Measurements from ENCODE around the gene BRD3OS. TPM values are rescaled to one million over a fixed set of nuclear protein-coding genes. Genes with fewer than 3 reads are reported as not detected.

The BRD3OS gene
- total RNA-seq, 1 donor from 2014 or later = 5.4 TPM

DNA sequence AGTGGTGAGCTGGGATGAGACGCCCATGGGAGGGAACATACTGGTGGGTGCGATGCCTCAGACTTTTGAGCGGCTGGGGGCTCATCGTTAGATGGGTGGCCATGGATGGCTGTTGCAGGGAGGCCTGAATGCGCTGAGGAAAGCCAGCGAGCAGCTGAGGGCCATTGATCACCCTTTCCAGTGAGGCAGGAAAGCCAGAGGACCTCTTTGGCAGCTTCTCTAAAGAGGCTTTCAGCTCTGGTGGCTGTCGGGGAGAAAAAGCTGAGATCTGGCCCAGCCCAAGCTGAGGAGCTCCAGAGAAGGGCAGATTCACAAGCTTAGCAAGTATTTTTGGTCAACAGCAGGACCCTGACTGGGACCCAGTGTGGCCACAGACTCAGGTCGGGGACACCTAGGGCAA lies 19.9 kb upstream of the BRD3OS start:
- DNase-seq = no peak

DNA sequence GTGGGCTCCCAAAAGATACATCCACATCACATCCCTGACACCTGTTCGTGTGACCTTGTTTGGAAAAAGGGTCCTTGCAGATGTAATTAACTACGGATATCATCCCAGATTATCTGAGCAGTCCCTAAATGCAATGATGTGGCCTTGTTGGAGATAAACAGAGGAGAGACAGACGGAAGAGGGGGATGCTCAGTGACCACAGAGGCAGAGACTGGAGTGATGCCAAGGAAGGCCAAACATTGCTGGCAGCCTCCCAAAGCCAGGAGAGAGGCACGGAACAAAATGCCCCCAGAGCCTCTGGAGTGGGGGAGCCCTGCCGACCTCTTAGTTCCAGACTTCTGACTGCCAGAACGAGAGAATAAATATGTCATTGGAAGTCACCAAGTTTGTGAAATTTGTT lies 18.1 kb upstream of the BRD3OS start:
- no peak for DNase-seq

DNA sequence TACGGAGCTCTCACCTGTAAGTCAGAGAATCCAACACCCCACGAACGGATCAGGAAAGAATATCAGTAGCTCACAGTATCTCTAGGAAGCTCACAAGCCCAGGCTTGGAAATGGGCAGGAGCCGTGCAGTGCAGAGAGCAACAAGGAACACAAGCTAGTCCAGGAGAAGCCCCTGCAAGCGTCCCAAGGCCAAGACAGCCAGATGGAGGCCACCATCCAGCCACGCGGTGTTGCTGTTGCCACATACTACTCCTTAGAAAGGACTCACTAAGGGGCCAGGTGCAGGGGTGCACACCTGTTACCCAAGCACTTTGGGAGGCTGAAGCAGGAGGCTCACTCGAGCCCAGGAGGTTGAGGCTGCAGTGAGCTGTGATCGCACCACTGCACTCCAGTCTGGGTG lies 17.7 kb upstream of the BRD3OS start:
- no peak for DNase-seq

DNA sequence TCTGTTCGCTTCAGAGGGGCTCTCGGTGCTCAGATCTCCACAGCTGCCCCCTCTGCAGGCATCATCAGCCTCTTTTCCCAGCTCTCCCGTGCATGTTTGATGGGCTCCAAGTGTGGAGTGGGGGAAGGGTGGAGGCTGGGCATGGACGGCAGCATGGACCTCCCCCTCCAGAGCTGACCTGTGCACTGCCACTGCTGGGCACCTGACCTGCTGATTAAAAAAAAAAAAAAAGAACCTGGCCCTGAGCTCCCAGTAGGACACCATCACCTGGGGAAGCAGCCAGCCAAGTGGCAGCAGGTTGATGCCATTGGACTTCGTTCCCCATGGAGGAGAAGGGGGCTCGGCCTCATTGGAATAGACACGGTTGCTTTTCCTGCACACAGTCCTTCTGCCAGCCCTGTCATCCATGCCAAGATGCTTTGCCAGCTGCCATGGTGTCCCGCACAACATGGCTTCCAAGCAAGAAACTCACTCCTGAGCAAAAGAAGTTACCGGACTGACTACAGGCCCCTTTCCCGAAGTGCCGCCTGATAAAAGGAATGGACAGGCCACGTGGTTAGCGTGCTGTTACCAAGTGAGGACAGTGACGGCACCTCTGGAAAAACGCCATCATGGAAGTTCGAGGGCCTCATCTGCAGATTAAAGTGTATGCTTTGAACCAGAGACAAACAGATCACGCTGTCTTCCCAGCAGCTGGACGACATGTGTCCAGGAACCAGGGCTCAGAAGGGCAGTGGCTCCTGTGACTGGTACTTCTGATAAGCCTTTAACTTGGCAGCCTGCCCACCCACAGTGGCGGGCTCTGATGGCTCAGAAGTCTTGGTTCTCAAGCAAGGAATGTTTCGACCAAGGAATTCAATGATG lies 14.7 kb upstream of the BRD3OS start:
- DNase-seq = peak; percentile 82

DNA sequence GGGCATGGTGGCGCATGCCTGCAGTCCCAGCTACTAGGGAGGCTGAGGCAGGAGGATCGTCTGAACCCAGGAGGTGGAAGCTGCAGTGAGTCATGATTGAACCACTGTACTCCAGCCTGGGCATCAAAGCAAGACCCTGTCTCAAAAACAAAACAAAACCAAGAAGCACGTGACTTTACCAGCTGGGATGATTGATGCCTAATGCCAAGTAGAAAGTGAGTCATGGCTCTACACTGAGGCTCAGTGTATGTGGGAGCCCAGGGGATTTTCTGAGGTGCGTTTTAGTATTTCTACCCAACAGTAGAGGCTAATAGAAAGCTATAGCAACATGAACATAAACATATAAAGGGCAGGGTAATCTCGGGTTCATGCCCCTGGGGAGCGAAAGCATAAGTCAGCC lies 13.9 kb upstream of the BRD3OS start:
- DNase-seq = peak; percentile 38

DNA sequence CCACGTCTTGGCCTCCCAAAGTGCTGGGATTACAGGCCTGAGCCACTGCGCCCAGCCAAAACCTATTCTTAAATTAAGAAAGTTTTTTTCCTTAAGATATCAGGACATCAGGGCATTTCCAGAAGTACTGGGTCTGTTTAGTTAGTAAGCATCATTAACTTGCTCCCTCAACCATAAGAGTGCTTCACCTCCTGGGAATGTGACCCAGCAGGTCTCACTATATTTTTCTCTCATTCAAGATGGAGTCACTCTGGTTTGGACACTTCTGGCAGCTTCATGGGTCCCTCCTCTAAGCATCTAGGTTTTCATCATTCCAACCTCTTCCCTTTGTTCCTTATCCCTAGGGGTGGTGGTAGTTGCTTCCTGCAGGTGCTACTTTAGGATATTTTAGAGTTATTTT lies 10.3 kb upstream of the BRD3OS start:
- DNase-seq = no peak

DNA sequence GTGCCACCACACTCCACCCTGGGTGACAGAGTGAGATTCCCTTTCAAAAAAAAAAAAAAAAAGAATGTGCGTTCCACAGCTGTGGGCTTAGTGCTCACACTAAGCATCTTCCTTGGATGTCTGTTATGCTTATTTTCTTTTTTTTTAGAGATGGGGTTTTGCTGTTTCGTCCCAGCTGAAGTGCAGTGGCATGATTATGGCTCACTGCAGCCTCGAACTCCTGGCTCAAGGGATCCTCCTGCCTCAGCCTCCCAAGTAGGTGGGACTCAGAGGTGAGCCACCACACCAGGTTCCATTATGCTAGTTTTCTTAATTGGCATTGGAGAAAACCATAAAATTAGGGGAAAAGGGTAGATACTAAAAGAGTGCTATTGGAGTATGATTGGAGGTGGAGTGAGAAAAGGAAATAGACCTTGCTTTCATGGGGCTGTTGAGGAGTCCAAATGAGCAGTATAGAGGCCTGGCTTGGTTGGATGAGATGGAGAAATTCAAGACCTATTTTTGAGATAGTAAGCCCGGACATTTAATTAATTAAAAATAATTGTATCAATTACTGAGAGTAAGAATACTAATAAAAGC lies 978 bp upstream of the BRD3OS start:
- no peak for DNase-seq

DNA sequence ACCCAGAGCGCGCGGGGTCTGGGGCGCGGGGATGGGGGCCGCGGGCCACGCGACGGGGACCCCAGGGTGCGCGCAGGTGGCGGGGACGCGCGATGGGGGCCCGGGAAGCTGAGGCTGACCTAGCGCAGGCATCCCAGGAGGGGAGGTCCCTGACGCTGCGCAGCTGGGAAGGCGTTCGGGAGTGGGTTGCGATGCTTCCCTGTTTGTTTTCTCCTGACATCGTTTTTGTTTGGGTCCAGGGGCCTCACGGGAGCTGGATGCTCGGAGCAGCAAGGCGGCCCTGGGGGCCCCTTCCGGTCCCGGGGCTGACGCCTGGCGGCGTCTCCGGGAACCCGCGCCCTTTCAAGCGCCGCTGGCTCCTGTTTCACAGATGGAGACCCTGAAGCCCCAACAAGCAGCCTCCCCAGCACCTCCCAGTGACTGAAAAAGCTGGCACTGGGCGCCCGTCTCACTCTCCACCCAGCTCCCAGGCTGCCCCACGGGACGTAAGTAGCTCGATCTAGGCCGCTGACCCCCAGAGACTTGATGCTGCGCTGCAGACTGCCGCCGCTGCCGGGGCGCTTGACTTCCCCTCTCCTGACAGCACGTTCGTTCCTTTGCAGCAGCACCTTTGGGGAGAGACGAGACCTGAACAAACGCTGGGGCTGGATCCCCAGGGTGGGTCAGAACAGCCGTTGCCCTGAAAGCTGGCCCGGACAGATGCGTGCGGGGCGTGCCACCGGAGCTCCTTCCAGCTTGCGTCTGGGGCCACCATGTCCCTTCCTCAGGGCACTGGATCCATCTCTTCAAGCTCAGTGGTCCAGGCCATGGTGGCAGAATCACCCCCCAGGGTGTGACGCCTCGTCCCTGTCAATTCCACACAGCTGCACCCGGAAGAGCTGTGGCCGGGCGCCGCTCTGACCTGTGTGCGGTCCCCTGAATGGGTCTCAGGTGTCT lies 593 bp downstream of the BRD3OS start:
- DNase-seq = peak; percentile 39

DNA sequence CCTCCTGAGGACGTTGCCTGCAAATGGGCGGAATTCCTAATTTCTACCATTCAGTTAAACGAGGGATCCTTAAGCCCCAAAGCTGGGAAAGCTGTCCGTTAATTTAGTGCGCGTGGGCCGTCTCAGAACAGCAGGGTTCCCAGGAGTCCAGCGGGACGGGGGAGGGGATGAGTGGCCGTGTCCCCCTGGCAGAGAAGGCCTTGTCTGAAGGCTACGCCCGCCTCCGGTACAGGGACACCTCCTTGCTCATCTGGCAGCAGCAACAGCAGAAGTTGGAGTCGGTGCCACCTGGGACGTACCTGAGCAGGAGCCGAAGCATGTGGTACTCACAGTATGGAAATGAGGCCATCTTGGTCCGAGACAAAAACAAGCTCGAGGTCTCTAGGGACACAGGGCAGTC lies 1.3 kb downstream of the BRD3OS start:
- no peak for DNase-seq

DNA sequence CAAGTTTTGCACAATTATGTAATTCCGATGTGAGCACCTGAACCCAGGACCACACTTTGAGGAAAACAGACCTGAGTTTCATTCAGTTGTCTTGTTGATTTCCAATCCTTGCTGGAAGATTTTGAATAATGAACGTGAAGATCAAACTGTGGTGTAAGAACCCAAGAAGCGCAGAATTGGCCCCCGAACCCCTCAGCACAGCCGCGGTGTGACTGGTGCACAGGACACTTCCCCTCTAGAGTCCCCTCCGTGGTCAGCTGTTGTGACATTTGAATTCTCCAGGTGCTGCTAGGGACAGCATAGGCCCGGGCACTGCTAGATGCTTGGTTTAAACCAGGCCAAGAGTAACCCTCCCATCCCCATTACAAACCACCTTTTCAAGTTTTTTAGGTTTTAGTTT lies 1.7 kb downstream of the BRD3OS start:
- no peak for DNase-seq

DNA sequence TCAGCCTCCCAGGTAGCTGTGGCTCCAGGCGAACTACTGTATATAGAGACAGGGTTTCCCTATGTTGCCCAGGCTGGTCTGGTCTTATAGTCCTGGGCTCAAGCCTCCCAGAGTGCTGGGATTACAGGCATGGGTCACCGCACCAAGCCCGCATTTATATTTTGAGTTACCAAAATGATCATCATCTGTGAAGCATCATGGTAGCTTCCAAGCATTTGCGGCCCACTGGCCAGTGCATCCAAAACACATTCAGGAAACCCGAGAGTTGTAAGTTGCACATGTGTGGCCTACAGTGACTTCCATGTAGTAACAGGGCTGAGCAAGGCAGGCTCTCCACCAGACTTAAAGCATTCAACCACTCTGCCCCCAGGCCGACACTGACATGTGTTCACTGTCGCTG lies 2.3 kb downstream of the BRD3OS start:
- DNase-seq = no peak

DNA sequence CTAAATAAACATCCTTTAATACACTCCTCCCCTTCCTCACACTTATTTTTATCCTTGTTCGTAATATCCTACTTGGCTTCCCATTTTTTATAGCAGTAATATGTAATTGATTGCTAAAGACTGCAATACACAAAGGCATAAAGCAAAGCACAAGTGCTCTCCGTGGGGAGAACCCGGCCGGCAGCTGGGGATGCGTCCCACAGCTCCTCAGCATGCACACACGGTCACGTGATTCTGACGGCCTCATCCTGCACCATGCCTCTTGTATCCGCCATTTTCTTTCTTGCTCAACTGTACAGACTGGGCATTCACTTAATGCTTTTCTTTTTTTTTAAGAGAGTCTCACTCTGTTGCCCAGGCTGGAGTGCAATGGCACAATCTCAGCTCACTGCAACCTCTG lies 2.8 kb downstream of the BRD3OS start:
- DNase-seq = no peak

DNA sequence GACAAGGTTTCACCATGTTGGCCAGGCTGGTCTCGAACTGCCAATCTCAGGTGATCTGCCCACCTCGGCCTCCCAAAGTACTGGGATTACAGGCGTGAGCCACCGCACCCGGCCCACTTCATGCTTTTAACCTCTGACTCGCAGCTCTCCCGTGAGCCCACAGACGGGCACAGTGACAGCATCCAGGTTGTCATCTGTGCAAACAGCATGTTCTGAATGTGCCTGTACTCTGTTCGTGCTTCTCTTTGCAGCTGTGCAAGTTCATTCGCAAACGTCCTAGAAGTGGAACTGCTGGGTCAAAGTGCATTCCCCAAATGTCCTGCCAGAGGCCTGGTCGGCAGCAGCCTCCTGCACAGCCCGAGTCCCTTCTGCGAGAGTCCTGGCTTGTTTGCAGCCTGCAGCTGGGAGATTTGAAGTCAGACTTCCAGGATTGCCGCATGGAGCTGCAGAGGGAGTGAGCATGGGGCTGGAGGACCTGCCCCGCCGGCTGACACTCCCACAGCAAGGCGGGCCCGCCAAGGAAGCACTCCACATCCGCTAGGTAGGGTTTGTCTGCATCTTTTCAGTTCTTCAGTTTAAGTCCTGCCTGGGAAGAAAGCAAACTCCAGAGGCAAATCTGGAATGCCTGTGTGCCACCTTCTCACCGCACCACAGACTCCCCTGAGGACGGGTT lies 3.4 kb downstream of the BRD3OS start:
- no peak for DNase-seq

DNA sequence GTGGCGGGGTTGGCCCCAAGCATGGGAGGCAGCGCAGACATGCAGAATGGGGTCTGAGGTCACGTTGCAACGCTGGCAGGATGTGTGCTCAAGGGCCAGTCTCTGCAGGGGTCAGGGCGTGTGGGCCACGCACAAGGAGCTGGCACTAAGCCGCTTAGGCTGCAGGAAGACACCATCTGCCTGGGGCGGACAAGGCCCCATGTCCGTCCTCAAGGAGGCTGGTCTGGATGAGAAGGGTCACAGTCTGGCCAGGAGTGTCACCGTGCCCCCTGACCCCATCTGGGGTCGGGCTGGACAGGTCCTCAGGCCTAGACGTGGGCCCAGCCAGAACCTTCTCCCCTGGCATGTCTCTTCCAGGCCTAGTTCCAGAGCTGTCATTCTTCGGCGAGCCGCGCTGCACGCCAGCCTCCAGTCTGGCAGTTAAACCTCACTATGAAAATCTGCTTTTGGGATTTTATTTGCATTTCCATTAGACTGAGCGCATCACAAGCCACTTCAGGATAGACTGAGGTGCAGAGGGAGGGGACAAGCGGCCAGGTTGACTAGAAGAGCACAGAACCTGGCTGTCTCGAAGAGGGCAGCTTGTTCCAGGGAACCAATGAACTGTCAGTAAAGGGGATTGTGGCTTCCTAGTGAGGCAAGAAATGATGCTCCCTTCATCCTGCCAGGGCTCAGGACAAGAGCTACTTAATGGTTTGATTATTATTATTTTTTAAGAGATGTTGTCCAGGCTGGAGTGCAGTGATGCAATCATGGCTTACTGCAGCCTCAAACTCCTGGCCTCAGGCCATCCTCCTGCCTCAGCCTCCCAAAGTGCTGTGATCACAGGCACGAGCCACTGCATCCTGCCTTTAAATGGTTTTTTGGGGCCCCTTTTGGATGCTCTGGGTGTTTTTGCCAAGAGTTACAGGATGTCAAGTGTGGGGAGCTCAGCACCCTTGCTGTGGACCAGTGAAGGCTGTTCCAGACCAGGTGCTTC lies 4.3 kb downstream of the BRD3OS start:
- no peak for DNase-seq

DNA sequence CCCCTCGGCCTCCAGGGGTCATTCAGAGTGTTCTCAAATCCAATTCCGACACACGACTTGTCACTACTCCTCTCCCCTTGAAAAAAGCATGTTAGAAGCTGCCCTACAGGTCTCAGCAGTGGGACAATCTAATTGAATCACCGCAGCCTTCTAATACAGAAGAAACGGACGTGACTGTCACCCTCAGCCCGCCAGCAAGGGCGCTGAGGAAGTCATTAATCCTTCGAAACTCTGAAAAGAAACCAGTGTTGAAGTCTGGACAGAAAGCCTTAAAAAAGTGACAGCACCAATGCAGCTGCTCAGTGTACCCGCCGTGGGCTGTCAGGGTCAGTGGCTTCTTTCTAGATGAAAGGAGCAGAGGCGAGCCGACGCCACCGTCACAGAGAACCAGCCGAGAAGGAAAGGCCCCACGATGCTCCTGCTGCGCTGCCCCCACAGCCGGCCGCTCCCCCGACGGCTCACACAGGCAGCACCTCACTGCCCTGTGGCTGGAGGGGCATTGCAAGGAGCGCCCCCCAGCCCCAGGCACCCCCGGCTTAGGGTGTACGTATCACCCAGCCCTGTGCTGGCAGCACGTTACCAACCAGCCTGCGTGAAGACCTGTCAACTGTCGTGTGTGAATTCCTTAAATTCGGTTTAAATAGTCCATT lies 5.7 kb downstream of the BRD3OS start:
- DNase-seq = no peak

DNA sequence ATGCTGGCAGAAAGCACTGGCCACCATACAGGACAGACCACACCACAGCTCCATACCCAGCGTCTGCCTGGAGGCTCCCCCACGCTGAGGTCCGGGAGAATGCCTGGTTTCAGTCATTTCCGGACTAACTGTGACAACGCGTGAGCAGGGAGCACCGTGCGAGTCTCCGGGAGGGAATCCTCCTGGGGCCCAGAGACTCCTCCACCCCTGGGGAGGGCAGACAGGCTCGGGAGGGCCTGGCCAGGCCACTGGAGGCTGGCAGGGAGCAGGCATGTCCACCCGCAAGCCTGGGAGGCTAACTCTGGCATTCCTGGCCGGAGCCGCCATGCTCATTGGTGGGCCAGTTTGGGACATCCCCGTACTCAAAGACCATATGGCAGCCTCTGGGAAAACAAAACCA lies 6.5 kb downstream of the BRD3OS start:
- DNase-seq = no peak

DNA sequence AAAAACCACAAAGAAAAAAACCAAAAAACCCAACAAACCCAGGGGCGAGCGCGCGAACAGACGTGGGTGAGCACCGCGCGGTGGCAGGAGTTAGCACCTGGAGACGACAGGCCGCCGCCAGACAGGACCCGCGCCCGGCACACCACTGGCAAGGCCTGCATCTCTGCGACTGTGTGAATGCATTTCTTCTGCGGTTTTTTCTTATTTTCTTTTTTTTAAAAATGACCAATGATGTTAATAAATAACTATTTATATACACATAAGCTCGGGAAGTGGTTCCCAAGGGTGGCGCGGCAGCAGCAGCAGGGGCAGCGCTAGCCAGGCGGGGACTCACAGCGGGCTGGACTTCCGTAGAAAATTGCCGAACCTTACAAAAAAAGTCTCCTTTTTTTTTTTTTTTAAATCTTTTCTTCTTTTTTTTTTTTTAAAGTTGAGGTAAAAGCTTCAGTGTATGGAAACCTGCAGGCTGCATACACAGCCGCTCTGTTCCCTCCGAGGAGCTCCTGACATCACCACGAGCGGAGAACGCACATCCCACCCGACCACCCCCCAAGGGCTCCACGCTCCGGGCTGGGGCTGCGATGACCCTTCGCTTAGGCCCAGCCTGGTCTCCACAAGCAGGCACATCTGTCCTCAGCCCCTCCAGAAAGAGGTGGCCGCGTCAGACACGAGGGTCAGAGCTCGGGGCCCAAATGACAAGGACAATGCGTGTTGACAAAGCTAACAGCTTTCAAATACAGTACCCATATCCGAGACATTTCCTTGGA lies 7.4 kb downstream of the BRD3OS start:
- no peak for DNase-seq

DNA sequence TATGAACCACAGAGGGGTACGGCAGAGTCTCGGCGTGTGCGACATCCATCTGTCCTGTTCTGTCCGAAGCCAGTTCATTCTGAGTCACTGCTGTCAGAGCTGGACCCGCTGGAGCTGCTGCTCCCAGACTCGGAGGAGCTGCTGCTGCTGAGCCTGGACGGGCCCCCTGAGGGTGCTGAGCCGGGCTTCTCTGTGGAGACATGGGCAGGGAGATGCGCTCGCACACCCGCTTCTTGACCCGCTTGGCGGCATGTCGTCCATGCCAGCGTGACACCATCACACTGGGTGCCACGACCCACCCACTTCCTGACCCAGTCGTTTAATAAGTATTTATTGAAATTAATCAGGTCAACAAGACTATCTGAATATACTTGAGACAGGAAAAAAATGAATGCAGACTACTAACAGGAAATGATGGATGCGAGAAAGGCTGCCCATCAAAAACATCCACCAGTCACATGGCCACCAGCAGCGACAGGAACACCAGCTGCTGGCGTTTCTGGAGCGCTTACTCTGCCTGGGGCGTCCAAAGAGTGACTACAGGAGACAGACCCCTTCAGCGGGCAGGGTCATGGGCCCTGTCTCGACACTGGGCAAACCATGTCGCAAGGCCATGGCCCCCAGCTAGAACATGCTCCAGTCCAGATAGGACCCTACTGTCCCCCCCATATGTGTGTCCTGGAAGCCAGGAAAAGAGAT lies 8.4 kb downstream of the BRD3OS start:
- no peak for DNase-seq

DNA sequence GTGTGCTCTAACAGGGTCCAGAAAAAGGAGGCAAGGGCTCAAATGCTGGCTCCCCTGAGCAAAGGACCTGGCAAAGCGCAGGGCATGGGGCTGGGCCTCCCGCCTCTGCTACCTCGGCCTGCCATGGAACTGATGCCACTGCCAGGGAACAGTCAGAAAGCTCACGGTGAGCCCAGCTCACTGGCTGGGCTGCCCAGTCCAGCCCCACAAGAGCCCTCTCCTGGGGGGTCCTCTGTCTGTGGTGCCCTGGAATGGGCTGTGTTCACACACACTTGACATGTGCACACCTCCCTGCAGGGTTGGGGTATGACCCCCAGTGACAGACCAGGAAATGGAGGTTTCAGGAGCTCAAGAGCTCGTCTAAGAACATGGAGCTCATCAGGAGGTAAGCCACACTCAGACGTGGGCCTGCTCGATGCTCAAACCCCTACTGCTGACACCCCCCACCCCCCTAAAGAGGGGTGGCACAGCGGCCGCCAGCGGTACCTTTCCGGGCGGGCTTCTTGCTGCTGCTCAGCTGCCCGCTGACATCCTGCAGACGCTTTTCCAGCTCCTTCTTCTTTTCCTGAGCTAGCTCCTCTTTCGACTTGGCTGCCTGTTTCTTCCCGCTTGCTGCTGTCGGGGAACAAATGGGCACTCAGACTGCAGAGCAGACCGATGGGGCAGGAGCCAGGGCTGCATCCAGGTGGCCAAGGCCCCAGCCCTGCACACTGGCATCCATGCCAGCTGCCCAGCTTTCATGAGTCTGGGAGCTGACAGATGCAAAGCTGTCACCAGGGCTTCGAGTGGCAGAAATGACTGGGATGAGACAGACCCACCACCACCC lies 9.1 kb downstream of the BRD3OS start:
- DNase-seq = no peak
